A549 (cell line): ENCODE measurements around the gene APBB2. TPM values are rescaled to one million over a fixed set of nuclear protein-coding genes. Genes with fewer than 3 reads are reported as not detected.

Experiments
- ATAC-seq, 2 experiments: fragments of 200-7000 bp in 1 of 2; fragments of >200 bp in 1 of 2; cut with Nextera tagmentation in 1 of 2; cut with Tn5 transposase in 1 of 2; 3 replicates each; pipeline versions ENCODE4 v1.8.0 to v1.9.1; 2018 to 2020; ENCODE audit warnings: mild to moderate bottlenecking in 1 of 2, moderate library complexity in 1 of 2
- CTCF ChIA-PET: fragments of 300-600 bp; sonication (Branson Sonifier 250); formaldehyde crosslinking; extraction: SDS; loops from one replicate; lab custom pipeline; 2021; ENCODE audit warnings: antibody characterized with exemption, inconsistent platforms; lab: Yijun Ruan, JAX
- POLR2A ChIA-PET: fragments of 350-600 bp; formaldehyde crosslinking; extraction: SDS; loops from one replicate; lab custom pipeline; 2021; ENCODE audit warnings: antibody characterized with exemption, inconsistent platforms; lab: Yijun Ruan, JAX
- DNase-seq, 2 experiments: peaks; one replicate each; pipeline versions ENCODE4 v3.0.0 to v3.0.0-alpha.2; 2011 to 2016; ENCODE audit warnings: low read depth in 1 of 2, low spot score in 1 of 2
- FAIRE-seq: peaks from 2 replicates; lab custom pipeline; 2011; peaks lifted over from hg19 to GRCh38; lab: Jason Lieb, UNC
- H3K27ac ChIP-seq, 2 experiments: fragments of >200 bp; sonication (Bioruptor Twin); formaldehyde crosslinking; 3 replicates each; pipeline ENCODE4 v1.5.1; 2016 to 2017
- H3K4me1 ChIP-seq: fragments of >200 bp; sonication (Bioruptor Twin); formaldehyde crosslinking; 3 replicates; pipeline ENCODE4 v1.6.1; 2016
- H3K4me2 ChIP-seq: fragments of >200 bp; sonication (Bioruptor Twin); formaldehyde crosslinking; 3 replicates; pipeline ENCODE4 v1.6.1; 2016
- H3K4me3 ChIP-seq: fragments of >200 bp; sonication (Bioruptor Twin); formaldehyde crosslinking; 3 replicates; pipeline ENCODE4 v1.5.1; 2016
- H3K9me3 ChIP-seq: fragments of >200 bp; sonication (Bioruptor Twin); formaldehyde crosslinking; 3 replicates; pipeline ENCODE4 v1.6.1; 2016
- ATOH8 ChIP-seq: fragments of 250-450 bp; sonication (Bioruptor Pico); IDR thresholded peaks from 2 replicates; pipeline ENCODE4 v1.5.0; 2020; ENCODE audit warnings: low read depth, mild to moderate bottlenecking, moderate library complexity
- CBX2 ChIP-seq: fragments of 200-600 bp; sonication (generic); IDR thresholded peaks from 2 replicates; pipeline ENCODE4 v1.6.1; 2016; ENCODE audit warnings: low read depth, mild to moderate bottlenecking, borderline replicate concordance
- CHD2 ChIP-seq: fragments of 150-350 bp; IDR thresholded peaks from 2 replicates; pipeline ENCODE4 v1.6.1; 2014; ENCODE audit warnings: low read length; ENCODE audit not compliant: partially characterized antibody
- CTCF ChIP-seq: fragments of >200 bp; sonication (Bioruptor Twin); formaldehyde crosslinking; IDR thresholded peaks from 3 replicates; pipeline ENCODE4 v1.5.1; 2016
- ELK1 ChIP-seq: fragments of 150-350 bp; IDR thresholded peaks from 2 replicates; pipeline ENCODE4 v1.6.1; 2014; ENCODE audit warnings: low read depth, mild to moderate bottlenecking, low read length
- EP300 ChIP-seq, 2 experiments: fragments of >200 bp; sonication (Bioruptor Twin); formaldehyde crosslinking; IDR thresholded peaks; 2 replicates in 1 of 2; 3 replicates in 1 of 2; pipeline ENCODE4 v1.6.1; 2016 to 2017
- HEYL ChIP-seq: fragments of 250-450 bp; sonication (Bioruptor Pico); IDR thresholded peaks from 2 replicates; pipeline ENCODE4 v1.8.0; 2021; ENCODE audit warnings: mild to moderate bottlenecking, moderate library complexity
- HOXA7 ChIP-seq: fragments of 250-450 bp; sonication (Bioruptor Pico); IDR thresholded peaks from 2 replicates; pipeline ENCODE4 v1.5.0; 2020; ENCODE audit warnings: mild to moderate bottlenecking, moderate library complexity
- HOXB5 ChIP-seq: fragments of 250-450 bp; sonication (Bioruptor Pico); IDR thresholded peaks from 2 replicates; pipeline ENCODE4 v1.5.0; 2020; ENCODE audit warnings: mild to moderate bottlenecking, moderate library complexity
- JUNB ChIP-seq: fragments of >200 bp; sonication (Bioruptor Twin); formaldehyde crosslinking; IDR thresholded peaks from 2 replicates; pipeline ENCODE4 v1.6.1; 2016
- KDM5A ChIP-seq: fragments of 200-600 bp; sonication (generic); IDR thresholded peaks from 2 replicates; pipeline ENCODE4 v1.6.1; 2016; ENCODE audit warnings: antibody characterized with exemption, mild to moderate bottlenecking
- MAX ChIP-seq: IDR thresholded peaks from 2 replicates; pipeline ENCODE4 v1.6.1; 2012
- MYC ChIP-seq: IDR thresholded peaks from 2 replicates; pipeline ENCODE4 v1.6.1; 2012; ENCODE audit warnings: mild to moderate bottlenecking, inconsistent platforms, low read length, improper control_type of control experiment, borderline replicate concordance
- NPAS2 ChIP-seq: fragments of 250-450 bp; sonication (Bioruptor Pico); IDR thresholded peaks from 2 replicates; pipeline ENCODE4 v1.8.0; 2022; ENCODE audit warnings: mild to moderate bottlenecking, moderate library complexity, borderline replicate concordance
- PBX3 ChIP-seq: IDR thresholded peaks from 2 replicates; pipeline ENCODE4 v1.6.1; 2012
- POLR2AphosphoS2 ChIP-seq: conservative IDR thresholded peaks from 2 replicates; pipeline ENCODE4 v1.6.1; 2012; ENCODE audit warnings: low read length, improper control_type of control experiment, inconsistent platforms
- RFX5 ChIP-seq: fragments of 450-650 bp; IDR thresholded peaks from 2 replicates; pipeline ENCODE4 v1.7.1; 2014; ENCODE audit warnings: antibody characterized with exemption, mild to moderate bottlenecking, moderate library complexity
- WGBS: methylation state at CpG from one replicate; pipeline ENCODE4 v1.1.6; 2017; ENCODE audit errors: missing lambda C conversion rate; 5-methylcytosine and 5-hydroxymethylcytosine counted together
- polyA plus RNA-seq, 4 experiments: library from polyadenylated mRNA; depleted of rRNA in 3 of 4; stranded (reverse); fragments of >200 nt; fragmentation: RNase III in 1 of 4; extraction: RNeasy Plus Mini Kit Qiagen cat#74134 plus additional on column Dnase treatment in 1 of 4; gene quantifications; 2 replicates in 3 of 4; 3 replicates in 1 of 4; pipeline ENCODE4 v1.2.3, GENCODE V29; 2011 to 2017

The APBB2 gene
- polyA plus RNA-seq, 2 of the 4 experiments (the other 2 are of a cell fraction): 8.3 to 31.9 TPM

- ATAC-seq (no peak), FAIRE-seq (no peak), DNase-seq (no peak)
- TF ChIP-seq RFX5 (no peak), CTCF (no peak), NPAS2 (CRISPR knock-in tag) (no peak), HEYL (CRISPR knock-in tag) (no peak), JUNB (no peak), MYC (no peak)
- H3K4me3 ChIP-seq: no peak overlapping the region
- no peak overlapping the region for H3K4me2 ChIP-seq
- whole genome bisulfite sequencing: 93% methylated on average over 6 of the region's 6 CpGs
- H3K4me1 ChIP-seq: peaks cover 28% of the 10 kb centered on the region
- POLR2A ChIA-PET: no interaction called here
- no peaks in the 10 kb centered on the region for H3K9me3 ChIP-seq
- CTCF ChIA-PET: no interaction called here
- H3K27ac ChIP-seq: no peak overlapping the region
Observed at GRCh38 chr4:41129936-41130440, 84.4 kb downstream of the APBB2 start.

- ATAC-seq: no peak
- DNase-seq: no peak
- Histone ChIP-seq H3K4me2 (no peak overlapping the region), H3K4me1 (peaks cover 33% of the 10 kb centered on the region), H3K27ac (no peak overlapping the region), H3K4me3 (no peak overlapping the region), H3K9me3 (no peaks in the 10 kb centered on the region)
- FAIRE-seq: no peak
- TF ChIP-seq MAX: no peak
- no peak for TF ChIP-seq EP300 (IDR thresholded peaks at IDR 0.05)
- TF ChIP-seq ELK1: no peak
- no peak for TF ChIP-seq CBX2
- no peak for TF ChIP-seq ATOH8 (CRISPR knock-in tag)
- no peak for TF ChIP-seq POLR2AphosphoS2
- TF ChIP-seq CHD2: no peak
- no peak for TF ChIP-seq PBX3
- TF ChIP-seq KDM5A: no peak
- no peak for TF ChIP-seq JUNB
- no peak for TF ChIP-seq HOXA7 (CRISPR knock-in tag)
- TF ChIP-seq HOXB5 (CRISPR knock-in tag): no peak
- no peak for TF ChIP-seq MYC
- no peak for TF ChIP-seq NPAS2 (CRISPR knock-in tag)
- POLR2A ChIA-PET: no interaction called here
- CTCF ChIA-PET: no interaction called here
- WGBS: 61% methylated on average over 1 of the region's 1 CpG
Observed at GRCh38 chr4:41129128-41129754, 85.1 kb downstream of the APBB2 start.
